Esophagus muscularis mucosa (tissue), 4 donors: ENCODE data around the gene CARD9. TPM values are rescaled to one million over a fixed set of nuclear protein-coding genes. Genes with fewer than 3 reads are reported as not detected.

Experiments used
- DNase-seq: peaks from one replicate; pipeline ENCODE4 v3.0.0-alpha.2; 2017; ENCODE audit errors: extremely low spot score
- H3K27ac ChIP-seq, 4 donors: fragments of 200-600 bp; sonication (generic); replicated peaks in 1 of 4; 1 replicate in 3 of 4; 2 replicates in 1 of 4; pipeline ENCODE4 v1.5.1; 2016 to 2019; ENCODE audit warnings: mild to moderate bottlenecking in 1 of 4
- H3K27me3 ChIP-seq, 4 donors: fragments of 200-600 bp; sonication (generic); one replicate each; pipeline versions ENCODE4 v1.5.1 to v1.6.0; 2016 to 2019
- H3K36me3 ChIP-seq, 4 donors: fragments of 200-600 bp; sonication (generic); one replicate each; pipeline ENCODE4 v1.5.1; 2016 to 2019
- H3K4me1 ChIP-seq, 4 donors: fragments of 200-600 bp; sonication (generic); one replicate each; pipeline ENCODE4 v1.5.1; 2016 to 2019
- H3K4me3 ChIP-seq, 4 donors: fragments of 200-600 bp; sonication (generic); 1 replicate in 2 of 4; 2 replicates in 2 of 4; pipeline ENCODE4 v1.5.1; 2016 to 2019; ENCODE audit warnings: mild to moderate bottlenecking in 4 of 4, moderate library complexity in 1 of 4
- H3K9me3 ChIP-seq, 4 donors: fragments of 200-600 bp; sonication (generic); 1 replicate in 3 of 4; 2 replicates in 1 of 4; pipeline ENCODE4 v1.5.1; 2016 to 2019
- CTCF ChIP-seq, 3 experiments: fragments of 200-600 bp in 2 of 3; fragments of 450-650 bp in 1 of 3; sonication (generic) in 2 of 3; IDR thresholded peaks; one replicate each; pipeline ENCODE4 v1.5.1; 2017 to 2019; ENCODE audit warnings: antibody characterized with exemption in 3 of 3, mild to moderate bottlenecking in 2 of 3, moderate library complexity in 1 of 3
- EP300 ChIP-seq: sonication (generic); formaldehyde crosslinking; IDR thresholded peaks from one replicate; pipeline ENCODE4 v1.6.1; 2017; ENCODE audit warnings: antibody characterized with exemption
- POLR2A ChIP-seq: fragments of 450-650 bp; IDR thresholded peaks from one replicate; pipeline ENCODE4 v1.6.1; 2017; ENCODE audit warnings: antibody characterized with exemption, moderate library complexity, mild to moderate bottlenecking, low read depth
- POLR2AphosphoS5 ChIP-seq, 2 donors: sonication (generic); formaldehyde crosslinking; IDR thresholded peaks; one replicate each; pipeline ENCODE4 v1.6.1; 2017; ENCODE audit warnings: antibody characterized with exemption in 2 of 2
- WGBS: methylation state at CpG from one replicate; pipeline ENCODE4 v1.1.5; 2018; 5-methylcytosine and 5-hydroxymethylcytosine counted together
- intact Hi-C: fragments of 100-400 bp; cut with DNase I; formaldehyde crosslinking; loops from one replicate; pipeline ENCODE4 v1.15.1; 2023
- total RNA-seq, 4 donors: library from RNA; depleted of rRNA; stranded (reverse); fragments of >200 nt; gene quantifications; one replicate each; pipeline versions ENCODE4 v1.1.0 to v1.2.1, GENCODE V29; 2016

The CARD9 gene
- total RNA-seq, 4 donors from 2014 or later = 1.2 to 4.2 (median 1.9) TPM

- H3K36me3 ChIP-seq = peaks cover 47 to 98% (median 87%) of the 10 kb centered on the region in 4 donors
- intact Hi-C loops = no loop called here
- 90% methylated on average over 12 of the region's 14 CpGs for WGBS
Observed at GRCh38 chr9:136389396-136389795, 15.9 kb upstream of the CARD9 start.

GRCh38 chr9:136387217-136387616, 13.7 kb upstream of the CARD9 start:
- TF ChIP-seq CTCF (IDR thresholded peaks at IDR 0.05) = no peak
- TF ChIP-seq POLR2AphosphoS5 (IDR thresholded peaks at IDR 0.05) = no peak
- no peak for TF ChIP-seq POLR2A
- no peak for TF ChIP-seq EP300
- no peaks in the 10 kb centered on the region for H3K4me1 ChIP-seq
- H3K9me3 ChIP-seq = no peaks in the 10 kb centered on the region
- intact Hi-C loops = no loop called here
- H3K4me3 ChIP-seq = no peak overlapping the region
- H3K27ac ChIP-seq = no peak overlapping the region
- no peak for DNase-seq
- WGBS = 99% methylated on average over 19 of the region's 19 CpGs
- H3K36me3 ChIP-seq = peaks cover 35 to 98% (median 87%) of the 10 kb centered on the region in 4 donors
- no peaks in the 10 kb centered on the region for H3K27me3 ChIP-seq

More at GRCh38 chr9:136389396-136389795, 15.9 kb upstream of the CARD9 start:
- Histone ChIP-seq H3K9me3 (no peaks in the 10 kb centered on the region), H3K4me1 (no peaks in the 10 kb centered on the region), H3K4me3 (no peak overlapping the region), H3K27me3 (no peaks in the 10 kb centered on the region), H3K27ac (no peak overlapping the region)
- DNase-seq = no peak
- no peak for TF ChIP-seq CTCF (IDR thresholded peaks at IDR 0.05)
- no peak for TF ChIP-seq POLR2A
- TF ChIP-seq POLR2AphosphoS5 (IDR thresholded peaks at IDR 0.05) = no peak
- no peak for TF ChIP-seq EP300

GRCh38 chr9:136386018-136386417, 12.5 kb upstream of the CARD9 start:
- DNase-seq = no peak
- TF ChIP-seq POLR2A (no peak), POLR2AphosphoS5 (IDR thresholded peaks at IDR 0.05) (no peak), CTCF (IDR thresholded peaks at IDR 0.05) (no peak), EP300 (no peak)
- Histone ChIP-seq H3K36me3 (peaks cover 23 to 98% (median 88%) of the 10 kb centered on the region in 4 donors), H3K9me3 (no peaks in the 10 kb centered on the region), H3K27ac (no peak overlapping the region), H3K4me1 (no peaks in the 10 kb centered on the region), H3K27me3 (no peaks in the 10 kb centered on the region), H3K4me3 (no peak overlapping the region)
- intact Hi-C loops = no loop called here
- 91% methylated on average over 13 of the region's 13 CpGs for WGBS

- Histone ChIP-seq H3K4me1 (no peaks in the 10 kb centered on the region), H3K9me3 (no peaks in the 10 kb centered on the region), H3K27me3 (no peaks in the 10 kb centered on the region), H3K27ac (no peak overlapping the region), H3K36me3 (peaks cover 30 to 99% (median 96%) of the 10 kb centered on the region in 4 donors), H3K4me3 (no peak overlapping the region)
- TF ChIP-seq POLR2AphosphoS5 (IDR thresholded peaks at IDR 0.05) = no peak
- no peak for TF ChIP-seq CTCF (IDR thresholded peaks at IDR 0.05)
- no peak for TF ChIP-seq EP300
- TF ChIP-seq POLR2A = no peak
- 91% methylated on average over 11 of the region's 11 CpGs for WGBS
- no peak for DNase-seq
- intact Hi-C loops = no loop called here
Observed at GRCh38 chr9:136385015-136385414, 11.5 kb upstream of the CARD9 start.

- Histone ChIP-seq H3K36me3 (peaks cover 31 to 99% (median 97%) of the 10 kb centered on the region in 4 donors), H3K9me3 (no peaks in the 10 kb centered on the region), H3K27ac (no peak overlapping the region), H3K4me1 (no peaks in the 10 kb centered on the region), H3K27me3 (no peaks in the 10 kb centered on the region), H3K4me3 (no peak overlapping the region)
- intact Hi-C loops = no loop called here
- TF ChIP-seq EP300 = no peak
- TF ChIP-seq POLR2AphosphoS5 (IDR thresholded peaks at IDR 0.05) = no peak
- TF ChIP-seq CTCF (IDR thresholded peaks at IDR 0.05) = no peak
- TF ChIP-seq POLR2A = no peak
- 100% methylated on average over 5 of the region's 20 CpGs for WGBS
- DNase-seq = no peak
Observed at GRCh38 chr9:136383436-136383835, 10.0 kb upstream of the CARD9 start.
